PC-9 (cell line): Measurements from ENCODE around the gene SLC51A. TPM values are rescaled to one million over a fixed set of nuclear protein-coding genes. Genes with fewer than 3 reads are reported as not detected.
"Not testable (repeated sequence)": the region's sequence is repeated elsewhere in the genome, so short reads cannot be mapped to it uniquely, and the experiment has no call there.

Experiments used
- BruUV-seq: library from RNA; stranded (reverse); fragments of 400-500 nt; replicated peaks from 2 replicates; lab custom pipeline; 2021; lab: Mats Ljungman, UMichigan
- CTCF ChIA-PET: fragments of 300-600 bp; sonication (Branson Sonifier 250); formaldehyde crosslinking; loops from one replicate; lab custom pipeline; 2022; ENCODE audit warnings: antibody characterized with exemption; lab: Charles Lee
- POLR2A ChIA-PET: fragments of 300-600 bp; sonication (Branson Sonifier 250); formaldehyde crosslinking; loops from one replicate; lab custom pipeline; 2022; ENCODE audit warnings: antibody characterized with exemption; ENCODE audit not compliant: unreplicated experiment; lab: Charles Lee
- DNase-seq, 2 experiments: peaks; one replicate each; pipeline versions ENCODE4 v3.0.0 to v3.0.0-alpha.2; 2015 to 2022; ENCODE audit warnings: mixed read lengths in 1 of 2
- H2AFZ ChIP-seq: fragments of 200-600 bp; sonication (generic); 2 replicates; pipeline ENCODE4 v1.8.1; 2017; ENCODE audit warnings: antibody characterized with exemption
- H3F3A ChIP-seq: fragments of 200-600 bp; sonication (generic); 2 replicates; pipeline ENCODE4 v1.8.1; 2017; ENCODE audit warnings: antibody characterized with exemption, mild to moderate bottlenecking, low read depth; ENCODE audit not compliant: insufficient read depth
- H3K27ac ChIP-seq: fragments of 200-600 bp; sonication (generic); 2 replicates; pipeline ENCODE4 v1.6.1; 2016; ENCODE audit warnings: mixed run types
- H3K27me3 ChIP-seq: fragments of 200-600 bp; sonication (generic); 2 replicates; pipeline ENCODE4 v1.6.1; 2016; ENCODE audit warnings: low read depth, mixed run types; ENCODE audit not compliant: insufficient read depth
- H3K36me3 ChIP-seq: fragments of 200-600 bp; sonication (generic); 2 replicates; pipeline ENCODE4 v1.6.1; 2016; ENCODE audit warnings: low read depth, mixed run types
- H3K4me1 ChIP-seq: fragments of 200-600 bp; sonication (generic); replicated peaks from 2 replicates; pipeline ENCODE4 v1.6.1; 2016; ENCODE audit warnings: mixed run types; ENCODE audit not compliant: insufficient read depth
- H3K4me2 ChIP-seq: fragments of 200-600 bp; sonication (generic); 2 replicates; pipeline ENCODE4 v1.6.1; 2017; ENCODE audit warnings: mixed run types
- H3K4me3 ChIP-seq: fragments of 200-600 bp; sonication (generic); 2 replicates; pipeline ENCODE4 v1.6.1; 2016; ENCODE audit warnings: mixed run types
- H3K79me2 ChIP-seq: fragments of 200-600 bp; sonication (generic); 2 replicates; pipeline ENCODE4 v1.6.1; 2017; ENCODE audit warnings: low read depth, mixed run types
- H3K9me2 ChIP-seq: fragments of 200-600 bp; sonication (generic); 2 replicates; pipeline ENCODE4 v1.8.1; 2017; ENCODE audit warnings: mild to moderate bottlenecking; ENCODE audit not compliant: insufficient read depth
- H3K9me3 ChIP-seq: fragments of 200-600 bp; sonication (generic); 2 replicates; pipeline ENCODE4 v1.8.1; 2016; ENCODE audit warnings: low read depth; ENCODE audit not compliant: insufficient read depth
- H4K20me1 ChIP-seq: fragments of 200-600 bp; sonication (generic); 2 replicates; pipeline ENCODE4 v1.8.1; 2017; ENCODE audit not compliant: insufficient read depth
- EZH2 ChIP-seq: fragments of 200-600 bp; sonication (generic); IDR thresholded peaks from 2 replicates; pipeline ENCODE4 v1.8.0; 2017; ENCODE audit warnings: antibody characterized with exemption, low read depth
- intact Hi-C: fragments of 100-400 bp; cut with micrococcal nuclease; formaldehyde crosslinking; loops from one replicate; pipeline ENCODE4 v1.10.0; 2022; ENCODE audit not compliant: unreplicated experiment
- total RNA-seq: library from RNA; stranded (reverse); gene quantifications from 2 replicates; pipeline ENCODE4 v1.2.3, GENCODE V29; 2021
- TF ChIP-seq, protein P1 (sequence below): fragments of 200-600 bp; sonication (generic); conservative IDR thresholded peaks from 2 replicates; pipeline ENCODE4 v1.6.1; 2017; ENCODE audit warnings: mixed run types, antibody characterized with exemption, mild to moderate bottlenecking, moderate library complexity

Gene SLC51A
- total RNA-seq, 1 experiment from 2014 or later, result 10.3 TPM

DNA sequence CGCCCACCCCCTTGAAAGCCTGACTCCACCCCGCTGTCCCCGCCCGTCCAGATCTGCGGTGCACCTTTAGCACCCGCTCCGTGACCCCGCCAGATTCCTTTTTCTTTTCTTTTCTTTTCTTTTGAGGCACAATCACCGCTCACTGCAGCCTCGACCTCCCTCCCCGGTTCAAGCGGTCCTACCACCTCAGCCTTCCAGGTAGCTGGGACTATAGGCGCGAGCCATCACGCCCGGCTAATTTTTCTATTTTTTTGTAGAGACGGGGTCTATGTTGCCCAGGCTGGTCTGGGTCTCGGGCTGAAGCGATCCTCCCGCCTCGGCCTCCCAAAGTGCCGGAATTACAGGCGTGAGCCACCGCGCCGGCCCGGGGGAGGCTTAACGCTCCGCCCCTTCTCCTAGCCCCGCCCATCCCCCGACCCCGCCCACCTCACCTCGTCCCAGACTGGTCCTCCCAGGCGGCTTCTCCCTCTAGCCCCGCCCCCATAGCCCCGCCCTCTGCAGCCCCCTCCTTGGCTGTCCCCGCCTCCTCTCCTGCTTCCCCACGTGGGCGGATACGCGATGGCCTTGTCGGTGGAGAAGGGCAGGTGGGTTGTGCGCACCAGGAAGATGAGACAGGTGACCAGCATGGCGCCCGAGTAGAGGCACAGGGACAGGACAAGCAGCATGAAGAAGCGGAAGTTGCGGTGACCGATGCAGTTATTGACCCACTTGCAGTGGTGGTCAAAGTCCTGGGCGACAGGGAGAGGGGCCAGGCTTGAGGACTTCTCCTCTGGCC is 8.3 kb upstream of the SLC51A start:
- POLR2A ChIA-PET, result no interaction called here
- BruUV-seq, result no TSS peak
- Histone ChIP-seq H3K4me1 (no peaks in the 10 kb centered on the region), H3K27ac (no peak overlapping the region), H3K36me3 (no peaks in the 10 kb centered on the region), H3K9me3 (no peaks in the 10 kb centered on the region), H3K4me2 (peak overlapping the region; percentile 99), H3K4me3 (peak overlapping the region; percentile 88), H3K27me3 (no peaks in the 10 kb centered on the region), H4K20me1 (no peaks in the 10 kb centered on the region), H3K79me2 (no peaks in the 10 kb centered on the region), H3K9me2 (no peaks in the 10 kb centered on the region), H2AFZ (peak overlapping the region; percentile 99), H3F3A (peaks cover 30% of the 10 kb centered on the region)
- TF ChIP-seq EZH2, result no peak
- TF ChIP-seq, protein P1, sequence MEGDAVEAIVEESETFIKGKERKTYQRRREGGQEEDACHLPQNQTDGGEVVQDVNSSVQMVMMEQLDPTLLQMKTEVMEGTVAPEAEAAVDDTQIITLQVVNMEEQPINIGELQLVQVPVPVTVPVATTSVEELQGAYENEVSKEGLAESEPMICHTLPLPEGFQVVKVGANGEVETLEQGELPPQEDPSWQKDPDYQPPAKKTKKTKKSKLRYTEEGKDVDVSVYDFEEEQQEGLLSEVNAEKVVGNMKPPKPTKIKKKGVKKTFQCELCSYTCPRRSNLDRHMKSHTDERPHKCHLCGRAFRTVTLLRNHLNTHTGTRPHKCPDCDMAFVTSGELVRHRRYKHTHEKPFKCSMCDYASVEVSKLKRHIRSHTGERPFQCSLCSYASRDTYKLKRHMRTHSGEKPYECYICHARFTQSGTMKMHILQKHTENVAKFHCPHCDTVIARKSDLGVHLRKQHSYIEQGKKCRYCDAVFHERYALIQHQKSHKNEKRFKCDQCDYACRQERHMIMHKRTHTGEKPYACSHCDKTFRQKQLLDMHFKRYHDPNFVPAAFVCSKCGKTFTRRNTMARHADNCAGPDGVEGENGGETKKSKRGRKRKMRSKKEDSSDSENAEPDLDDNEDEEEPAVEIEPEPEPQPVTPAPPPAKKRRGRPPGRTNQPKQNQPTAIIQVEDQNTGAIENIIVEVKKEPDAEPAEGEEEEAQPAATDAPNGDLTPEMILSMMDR, result no peak
- intact Hi-C loops, result no loop called here
- DNase-seq, result peak; percentile 57 to 62
- CTCF ChIA-PET, result no interaction called here

DNA sequence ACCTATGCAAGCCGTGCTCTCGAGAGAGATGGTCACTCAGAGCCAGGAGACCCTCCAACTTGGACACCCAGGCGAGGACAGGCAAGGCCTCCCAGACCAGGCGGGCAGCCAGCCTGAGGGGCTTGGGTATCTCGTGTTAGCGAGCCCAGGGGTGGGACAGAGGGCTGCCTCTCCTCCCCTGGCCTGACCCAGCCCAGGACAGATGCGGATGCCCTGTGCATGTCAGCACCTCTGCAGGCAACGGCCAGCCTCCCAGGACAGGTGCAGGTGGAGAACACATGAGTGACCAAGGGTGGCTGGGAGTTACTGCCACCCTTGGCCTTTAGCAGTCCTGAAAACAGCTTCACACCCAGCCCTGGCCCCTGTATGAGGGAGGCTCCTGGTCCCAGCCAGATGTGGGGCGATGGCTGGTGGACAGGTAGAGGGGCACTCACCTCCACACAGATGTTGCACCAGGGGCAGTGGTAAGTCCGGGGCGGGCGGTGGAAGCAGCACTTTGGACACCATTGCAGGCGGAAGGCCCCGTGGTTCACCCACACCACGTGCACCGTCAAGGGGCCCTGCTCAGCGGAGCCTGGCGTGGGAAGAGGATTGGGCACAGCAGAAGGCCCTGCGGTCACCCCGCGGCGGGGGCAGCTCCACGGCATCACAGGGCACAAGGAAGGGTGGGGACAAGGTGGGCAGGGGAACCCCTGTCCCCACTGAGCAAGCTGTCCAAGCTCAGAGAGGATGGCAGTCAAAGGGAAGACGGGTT is 7.2 kb upstream of the SLC51A start:
- BruUV-seq, result no TSS peak
- Histone ChIP-seq H3K4me3 (no peak overlapping the region), H3K4me1 (no peaks in the 10 kb centered on the region), H3K4me2 (no peak overlapping the region), H4K20me1 (no peaks in the 10 kb centered on the region), H2AFZ (no peak overlapping the region), H3K27ac (no peak overlapping the region), H3K27me3 (no peaks in the 10 kb centered on the region), H3K9me3 (no peaks in the 10 kb centered on the region), H3K79me2 (no peaks in the 10 kb centered on the region), H3F3A (peaks cover 30% of the 10 kb centered on the region), H3K36me3 (no peaks in the 10 kb centered on the region), H3K9me2 (no peaks in the 10 kb centered on the region)
- POLR2A ChIA-PET, result no interaction called here
- DNase-seq, result no peak
- no peak for TF ChIP-seq EZH2
- TF ChIP-seq, protein P1, result no peak
- intact Hi-C loops, result no loop called here
- CTCF ChIA-PET, result no interaction called here

DNA sequence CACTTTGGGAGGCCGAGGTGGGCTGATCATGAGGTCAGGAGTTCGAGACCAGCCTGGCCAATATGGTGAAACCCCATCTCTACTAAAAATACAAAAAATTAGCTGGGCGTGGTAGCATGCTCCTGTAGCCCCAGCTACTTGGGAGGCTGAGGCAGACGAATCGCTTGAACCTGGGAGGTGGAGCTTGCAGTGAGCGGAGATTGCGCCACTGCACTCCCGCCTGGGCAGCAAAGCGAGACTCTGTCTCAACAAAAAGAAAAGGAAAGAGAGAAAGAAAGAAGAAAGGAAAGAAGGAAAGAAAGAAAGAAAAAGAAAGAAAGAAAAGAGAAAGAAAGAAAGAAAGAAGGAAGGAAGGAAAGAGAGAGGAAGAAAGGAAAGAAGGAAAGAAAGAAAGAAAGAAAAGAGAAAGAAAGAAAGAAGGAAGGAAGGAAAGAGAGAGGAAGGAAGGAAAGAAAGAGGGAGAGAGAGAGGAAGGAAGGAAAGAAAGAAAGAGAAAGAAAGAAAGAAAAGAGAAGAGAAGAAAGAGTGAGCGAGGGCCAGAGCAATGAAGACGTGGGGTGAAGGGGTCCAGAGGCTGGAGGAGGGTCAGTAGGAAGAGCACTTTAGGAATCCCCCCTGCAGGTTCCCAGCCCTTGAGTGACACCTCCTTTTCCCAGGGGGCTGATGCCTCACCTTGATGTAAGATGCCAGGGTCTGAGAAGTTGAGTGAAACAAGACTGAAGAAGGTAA is 6.2 kb upstream of the SLC51A start:
- H3K4me3 ChIP-seq, H3K9me2 ChIP-seq, H4K20me1 ChIP-seq, H3K4me1 ChIP-seq, CTCF ChIA-PET, H3K4me2 ChIP-seq, H3K27me3 ChIP-seq, H3K9me3 ChIP-seq, H3K79me2 ChIP-seq, H3K36me3 ChIP-seq, POLR2A ChIA-PET, H3K27ac ChIP-seq, intact Hi-C loops, DNase-seq, BruUV-seq, H2AFZ ChIP-seq: not testable (repeated sequence)
- H3F3A ChIP-seq, result peaks cover 29% of the 10 kb centered on the region
